HG02885 (cell line): Measurements from ENCODE around the gene NRAP.

Source experiments
- ATAC-seq: cut with Tn5 transposase; IDR thresholded peaks from one replicate; pipeline ENCODE4 v1.9.1; 2021; ENCODE audit warnings: mild to moderate bottlenecking; ENCODE audit not compliant: unreplicated experiment, poor library complexity

NRAP gene, protein sequence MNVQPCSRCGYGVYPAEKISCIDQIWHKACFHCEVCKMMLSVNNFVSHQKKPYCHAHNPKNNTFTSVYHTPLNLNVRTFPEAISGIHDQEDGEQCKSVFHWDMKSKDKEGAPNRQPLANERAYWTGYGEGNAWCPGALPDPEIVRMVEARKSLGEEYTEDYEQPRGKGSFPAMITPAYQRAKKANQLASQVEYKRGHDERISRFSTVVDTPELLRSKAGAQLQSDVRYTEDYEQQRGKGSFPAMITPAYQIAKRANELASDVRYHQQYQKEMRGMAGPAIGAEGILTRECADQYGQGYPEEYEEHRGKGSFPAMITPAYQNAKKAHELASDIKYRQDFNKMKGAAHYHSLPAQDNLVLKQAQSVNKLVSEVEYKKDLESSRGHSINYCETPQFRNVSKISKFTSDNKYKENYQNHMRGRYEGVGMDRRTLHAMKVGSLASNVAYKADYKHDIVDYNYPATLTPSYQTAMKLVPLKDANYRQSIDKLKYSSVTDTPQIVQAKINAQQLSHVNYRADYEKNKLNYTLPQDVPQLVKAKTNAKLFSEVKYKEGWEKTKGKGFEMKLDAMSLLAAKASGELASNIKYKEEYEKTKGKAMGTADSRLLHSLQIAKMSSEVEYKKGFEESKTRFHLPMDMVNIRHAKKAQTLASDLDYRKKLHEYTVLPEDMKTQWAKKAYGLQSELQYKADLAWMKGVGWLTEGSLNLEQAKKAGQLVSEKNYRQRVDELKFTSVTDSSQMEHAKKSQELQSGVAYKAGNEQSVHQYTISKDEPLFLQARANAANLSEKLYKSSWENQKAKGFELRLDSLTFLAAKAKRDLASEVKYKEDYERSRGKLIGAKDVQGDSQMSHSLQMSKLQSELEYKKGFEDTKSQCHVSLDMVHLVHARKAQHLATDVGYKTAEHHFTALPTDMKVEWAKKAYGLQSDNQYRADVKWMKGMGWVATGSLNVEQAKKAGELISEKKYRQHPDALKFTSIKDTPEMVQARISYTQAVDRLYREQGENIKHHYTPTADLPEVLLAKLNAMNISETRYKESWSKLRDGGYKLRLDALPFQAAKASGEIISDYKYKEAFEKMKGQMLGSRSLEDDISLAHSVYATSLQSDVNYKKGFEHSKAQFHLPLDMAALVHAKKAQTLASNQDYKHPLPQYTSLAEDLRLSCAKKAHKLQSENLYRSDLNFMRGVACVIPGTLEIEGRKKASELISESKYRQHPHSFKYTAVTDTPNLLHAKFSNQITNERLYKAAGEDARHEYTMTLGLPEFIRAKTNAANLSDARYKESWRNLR (N-terminal part only)

DNA sequence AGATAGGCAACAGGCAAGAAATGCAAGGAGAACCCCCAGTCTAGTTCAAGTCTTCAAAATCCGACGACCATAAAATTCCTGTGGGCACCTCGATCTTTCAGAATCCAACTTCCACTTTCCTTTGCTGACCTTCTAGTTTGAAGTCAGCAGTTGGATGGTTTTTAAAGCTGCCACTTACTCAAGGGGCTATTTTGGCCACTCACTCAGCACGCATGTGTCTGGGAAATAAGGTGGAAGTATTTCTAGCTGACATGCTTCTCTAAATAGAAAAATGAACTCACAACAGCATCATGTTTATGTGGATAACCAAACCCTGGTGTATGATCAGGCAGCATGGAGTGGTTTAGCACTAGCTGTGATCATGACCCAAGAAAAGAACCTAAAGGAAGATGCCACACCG lies at the start of gene NRAP:
Gene NRAP, minus strand, starts transcription at position 134 of the 400 bp plus-strand sequence. CDS start 159 bp downstream, outside the sequence.
- no peak for ATAC-seq

DNA sequence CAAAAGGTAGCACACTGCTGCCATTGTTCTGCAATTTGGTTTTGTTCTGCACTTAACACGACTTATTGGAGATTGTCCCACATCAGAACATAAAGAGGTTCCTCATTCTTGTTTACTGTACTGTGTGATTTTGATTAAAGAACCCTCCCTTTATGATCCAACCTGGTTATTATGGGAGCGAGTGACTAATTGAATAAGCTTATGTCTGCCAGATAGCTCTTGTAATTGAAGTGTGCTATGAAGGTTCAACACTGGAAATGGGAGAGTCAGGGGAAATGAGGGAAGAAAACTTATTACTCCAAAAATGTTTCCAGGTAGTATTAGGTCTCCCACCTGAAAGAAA lies 49.8 kb upstream of the NRAP start:
- no peak for ATAC-seq

DNA sequence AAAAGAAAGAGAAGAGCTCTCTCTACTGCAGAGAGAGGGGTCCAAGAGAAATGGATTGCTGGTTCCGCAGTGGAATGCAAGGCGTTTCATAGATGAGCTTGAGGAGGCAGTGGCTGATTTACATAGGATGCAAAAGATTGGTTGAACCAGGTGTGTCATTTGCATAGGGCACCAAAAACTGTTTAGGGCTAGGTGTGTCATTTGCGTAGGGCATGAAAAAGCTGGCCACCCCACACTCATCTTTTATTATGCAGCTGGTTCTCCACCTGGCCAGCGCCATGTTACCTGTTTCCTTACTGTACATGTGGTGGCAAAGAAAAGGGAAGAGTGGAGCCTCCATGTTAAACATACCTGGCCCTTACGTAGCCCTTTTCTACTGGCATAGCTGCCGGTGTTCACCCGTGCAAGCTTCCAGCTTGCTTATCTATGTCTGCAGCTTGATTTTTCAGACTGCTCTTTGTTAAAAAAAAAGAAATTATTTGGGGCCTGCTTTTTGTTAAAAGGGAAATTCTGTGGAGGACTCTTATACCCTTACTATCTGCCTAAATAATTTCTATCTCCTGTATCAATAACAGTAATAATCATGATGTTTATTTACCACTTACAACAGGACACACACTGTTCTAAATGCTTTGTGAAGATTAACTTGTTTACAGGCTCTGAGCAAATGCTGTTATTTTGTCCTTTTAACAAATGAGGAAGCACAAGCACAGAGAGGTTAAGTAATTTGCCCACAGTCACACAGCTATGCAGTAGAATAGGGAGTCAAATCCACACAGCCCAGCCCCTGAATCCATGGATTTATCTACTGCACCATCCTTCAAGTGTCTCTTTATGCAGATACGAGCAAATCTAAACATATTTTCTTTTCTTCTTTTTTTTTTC lies 49.2 kb upstream of the NRAP start:
- no peak for ATAC-seq

DNA sequence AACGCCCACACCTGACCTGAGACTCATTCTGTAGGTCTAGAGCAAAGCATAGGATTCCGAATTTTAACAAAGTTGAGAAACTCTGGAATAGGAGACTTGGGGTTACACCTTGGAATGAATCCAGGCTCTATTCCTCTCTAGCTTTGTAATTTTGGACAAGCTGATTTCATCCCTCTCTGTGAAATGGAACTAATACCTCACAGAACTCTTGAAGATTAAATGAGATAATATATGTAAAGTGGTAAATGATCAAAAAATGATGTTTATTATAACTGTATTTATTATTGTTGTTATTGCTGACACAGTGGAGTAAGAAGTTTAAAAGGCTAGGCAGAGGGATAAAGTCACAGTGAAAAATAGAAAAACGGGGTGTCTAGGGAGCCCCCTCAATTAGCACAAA lies 48.2 kb upstream of the NRAP start:
- no peak for ATAC-seq

DNA sequence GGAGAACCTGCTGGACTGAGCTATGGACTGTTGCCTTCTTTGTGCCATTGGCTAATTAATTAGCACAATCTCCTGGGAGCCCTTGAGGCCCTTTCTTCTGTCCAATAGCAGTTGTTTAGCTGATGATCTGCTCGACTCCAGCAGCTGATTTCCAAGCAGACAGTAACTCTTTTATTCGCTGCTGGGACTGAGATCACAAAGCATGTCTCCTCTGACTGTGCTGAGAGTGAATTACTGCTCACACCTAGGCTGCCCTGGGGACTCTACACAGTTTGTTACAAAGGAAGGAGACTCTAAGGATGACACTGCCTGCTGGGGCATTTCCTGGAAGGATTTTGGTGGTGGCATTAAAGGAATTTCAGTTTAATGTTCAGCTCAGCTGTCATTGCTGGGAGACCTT lies 47.3 kb upstream of the NRAP start:
- no peak for ATAC-seq

DNA sequence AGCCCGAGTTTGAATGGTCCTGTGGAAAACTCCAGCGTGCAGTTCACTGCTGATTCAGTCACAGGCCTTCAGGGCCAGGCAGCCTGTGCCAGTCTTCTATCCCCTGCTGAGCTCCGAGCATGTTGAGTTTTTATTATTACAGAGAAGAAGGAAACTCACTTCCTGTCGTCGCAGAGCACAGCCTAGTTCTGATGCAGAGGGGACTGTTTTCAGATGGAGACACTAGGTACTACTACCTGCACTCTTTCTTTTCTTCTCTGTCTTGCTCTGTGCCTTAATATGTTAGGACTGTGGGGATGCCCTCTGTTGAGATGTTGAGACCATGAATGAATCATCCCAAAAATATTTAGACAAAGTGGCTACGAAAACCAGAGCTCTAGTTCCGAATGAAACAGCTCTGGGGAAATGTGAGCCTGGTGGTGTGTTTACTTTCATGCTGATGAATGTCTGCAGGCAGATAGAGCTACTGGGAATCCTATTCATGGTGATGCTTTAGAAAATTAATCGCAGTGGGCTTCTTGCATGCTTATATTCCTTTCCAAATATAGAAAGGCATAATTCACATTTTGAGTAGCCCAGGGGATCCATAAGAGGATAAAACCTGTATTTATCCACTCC lies 45.5 kb upstream of the NRAP start:
- no peak for ATAC-seq

DNA sequence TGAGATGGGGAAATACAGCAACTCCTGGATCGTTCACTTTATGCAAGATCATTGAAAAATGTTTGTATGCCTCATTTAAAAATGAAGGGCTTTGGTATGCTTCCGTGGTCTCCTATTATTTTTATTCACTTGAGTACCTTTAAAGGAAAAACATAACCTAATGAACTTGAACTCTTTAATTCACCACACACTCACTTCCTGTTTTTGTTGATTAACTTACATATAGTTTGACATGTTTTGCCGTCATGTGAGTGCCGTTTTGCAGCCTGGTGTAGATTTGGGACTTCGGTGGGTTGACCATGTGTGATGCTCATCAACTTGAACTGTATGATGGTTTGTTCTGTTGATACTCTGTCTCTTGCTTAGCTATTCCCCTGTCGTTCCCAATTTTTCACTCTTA lies 44.8 kb upstream of the NRAP start:
- ATAC-seq, result no peak

DNA sequence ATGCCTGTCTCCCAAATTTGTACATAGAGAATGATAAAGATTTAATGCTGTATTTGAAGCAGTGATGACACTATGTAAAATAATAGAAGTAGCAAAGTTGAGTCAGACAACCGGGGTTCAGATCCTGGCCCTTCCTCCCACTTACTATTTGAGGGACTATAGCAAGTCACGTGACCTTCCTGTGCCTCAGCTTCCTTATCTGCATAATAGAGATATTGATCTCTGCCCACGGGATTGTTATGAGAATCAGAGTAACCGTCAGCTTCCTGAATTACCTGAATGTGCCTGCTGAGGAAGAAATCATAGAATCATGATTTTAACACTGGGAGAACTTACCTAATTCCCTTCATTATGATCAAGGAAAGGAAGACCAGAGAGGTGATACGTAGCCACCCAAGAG lies 42.8 kb upstream of the NRAP start:
- no peak for ATAC-seq

DNA sequence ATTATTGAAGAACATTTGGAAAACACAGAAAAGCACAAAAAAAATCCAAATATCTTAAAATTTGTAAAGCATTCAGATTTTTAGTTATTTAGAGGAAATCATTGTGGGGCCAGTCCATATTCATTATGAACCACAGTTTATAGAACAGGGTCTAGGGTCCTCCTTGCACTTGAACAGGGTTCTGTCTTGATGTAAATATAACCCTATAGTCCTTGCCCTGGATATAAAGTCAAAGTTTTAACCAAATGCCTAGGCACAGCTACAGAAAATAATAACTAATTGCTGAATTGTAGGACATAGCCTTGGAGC lies 41.5 kb upstream of the NRAP start:
- no peak for ATAC-seq

DNA sequence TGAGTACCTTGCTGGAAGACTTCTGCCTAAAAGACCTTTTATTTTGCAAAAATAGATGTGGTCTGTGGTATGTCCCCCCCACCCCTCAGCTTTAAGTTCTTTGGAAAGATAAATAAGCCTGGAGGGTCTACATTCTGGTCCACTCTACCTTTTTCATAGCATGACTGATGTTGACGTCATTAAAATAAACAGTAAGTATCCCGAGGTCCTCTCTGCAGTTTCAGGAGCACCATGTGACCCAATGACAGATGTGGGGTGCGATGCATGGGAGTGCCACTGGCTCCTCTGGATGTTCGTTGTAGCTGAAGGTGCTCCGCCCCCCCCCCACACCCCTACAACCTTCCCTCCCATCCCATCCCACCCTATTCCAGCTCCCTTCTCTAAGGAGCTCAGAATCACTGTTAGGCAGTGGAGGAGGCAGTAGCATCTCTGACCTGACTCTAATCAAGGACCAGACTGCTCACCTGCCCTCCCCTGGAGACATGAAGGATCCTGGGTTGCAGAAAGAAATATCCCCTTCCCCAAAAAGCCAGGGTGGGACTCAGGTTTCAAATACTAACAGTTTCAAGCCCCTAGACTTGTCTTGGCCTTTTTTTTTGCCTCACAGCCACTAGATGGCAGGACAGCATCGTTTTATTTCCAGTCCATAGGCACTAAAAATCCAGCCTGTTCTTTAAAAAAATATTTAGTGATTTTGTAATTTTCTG lies 40.9 kb upstream of the NRAP start:
- ATAC-seq, result no peak

DNA sequence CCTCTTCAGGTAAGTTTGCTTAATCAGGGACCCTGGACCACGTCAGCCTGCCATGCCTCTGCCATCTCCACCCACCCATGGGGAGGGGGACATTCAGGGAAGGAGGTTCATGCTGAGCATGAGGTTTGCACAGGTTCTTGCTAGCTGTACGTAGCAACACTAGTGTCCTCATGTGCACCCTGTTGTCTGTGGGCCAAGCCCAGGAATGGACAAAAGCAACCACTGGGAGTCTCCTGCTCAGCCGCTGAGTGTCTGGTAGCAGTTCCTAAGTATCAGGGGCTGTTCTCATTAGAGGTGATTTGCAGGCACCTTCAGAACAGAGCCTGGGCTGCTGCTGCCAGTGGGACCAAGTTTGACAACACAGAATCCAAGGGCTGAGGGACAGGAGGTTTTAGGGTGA lies 33.8 kb upstream of the NRAP start:
- ATAC-seq, result no peak

DNA sequence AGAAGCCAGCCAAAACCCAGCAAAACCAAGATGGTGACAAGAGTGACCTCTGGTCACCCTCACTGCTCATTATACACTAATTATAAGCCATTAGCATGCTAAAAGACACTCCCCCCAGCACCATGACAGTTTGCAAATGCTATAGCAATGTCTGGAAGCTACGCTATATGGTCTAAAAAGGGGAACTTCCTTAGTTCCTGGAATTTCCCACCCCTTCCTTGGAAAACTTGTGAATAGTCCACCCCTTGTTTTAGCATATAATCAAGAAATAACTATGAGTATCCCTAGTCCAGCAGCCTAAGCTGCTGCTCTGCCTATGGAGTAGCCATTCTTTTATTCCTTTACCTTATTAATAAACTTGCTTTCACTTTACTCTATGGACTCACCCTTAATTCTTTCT lies 31.9 kb upstream of the NRAP start:
- no peak for ATAC-seq

DNA sequence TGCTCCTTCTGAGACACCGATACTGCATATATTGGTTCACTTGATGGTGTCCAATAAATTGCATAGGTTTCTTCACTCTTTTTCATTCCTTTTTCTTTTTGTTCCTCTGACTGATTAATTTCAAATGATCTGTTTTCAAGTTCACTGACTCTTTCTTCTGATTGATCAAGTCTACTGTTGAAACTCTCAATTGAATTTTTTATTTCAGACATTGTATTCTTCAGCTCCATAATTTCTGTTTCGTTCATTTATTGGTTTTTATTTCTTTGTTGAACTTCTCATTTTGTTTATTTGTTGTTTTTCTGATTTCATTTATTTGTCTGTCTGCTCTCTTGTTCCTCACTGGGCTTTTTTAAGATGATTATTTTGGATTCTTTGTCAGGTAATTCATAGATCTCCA lies 29.5 kb upstream of the NRAP start:
- ATAC-seq, result no peak

DNA sequence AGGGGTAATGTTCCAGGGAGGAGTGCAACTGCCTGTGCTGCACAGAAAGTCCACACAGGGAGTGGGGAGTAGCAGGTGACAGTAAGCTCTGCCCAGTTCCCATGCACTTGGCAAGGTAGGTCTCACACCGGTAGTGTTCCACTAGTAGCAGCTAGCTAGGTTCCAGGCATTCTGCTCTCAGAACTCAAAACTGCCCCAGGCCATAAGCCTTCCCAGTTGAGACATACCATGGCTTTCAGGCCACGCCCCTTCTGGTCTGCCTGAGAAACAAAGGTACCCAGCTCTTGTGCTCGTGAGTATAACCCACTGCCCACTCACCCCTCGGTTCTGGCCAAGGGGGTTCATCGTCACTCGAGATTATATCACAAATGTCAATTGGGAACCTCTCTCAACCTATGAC lies 28.4 kb upstream of the NRAP start:
- ATAC-seq, result no peak

DNA sequence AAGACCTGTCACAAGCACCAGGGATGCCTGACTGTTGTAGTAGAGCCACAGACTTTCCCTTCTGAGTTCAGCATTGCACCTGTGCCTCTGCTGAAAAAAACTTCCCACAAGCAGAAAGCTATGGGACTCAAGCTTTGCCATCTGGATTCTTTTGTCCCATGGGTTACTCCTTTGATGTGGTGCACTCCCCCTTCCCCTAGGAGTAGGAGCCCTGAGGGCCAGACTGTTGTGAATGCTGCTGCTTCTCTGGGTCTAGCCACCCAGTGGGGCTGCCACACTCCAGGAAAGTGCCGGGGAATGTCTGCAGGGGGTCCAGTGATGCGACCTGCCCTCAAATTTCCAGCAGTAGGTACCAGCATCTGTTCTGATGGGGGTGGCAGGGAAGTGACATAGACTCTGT lies 27.5 kb upstream of the NRAP start:
- no peak for ATAC-seq

DNA sequence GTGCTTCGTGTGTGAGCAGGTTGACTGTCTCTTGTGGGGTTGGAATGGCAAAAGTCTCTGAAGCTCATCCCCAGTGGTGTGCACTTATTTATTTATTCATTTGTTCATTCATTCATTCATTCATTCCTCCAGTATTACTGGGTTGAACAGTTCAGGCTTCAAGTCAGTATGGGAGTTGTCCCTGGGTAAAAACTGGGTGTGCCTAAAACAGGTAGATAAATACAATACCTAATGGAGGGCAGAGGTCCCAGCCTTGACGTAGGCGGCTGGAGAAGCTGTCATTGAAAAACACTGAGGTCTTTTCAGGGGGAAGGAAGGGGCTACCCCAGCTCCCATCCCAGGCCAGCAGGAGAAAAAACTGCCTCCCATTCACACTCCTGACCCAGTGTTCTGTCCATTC lies 26.9 kb upstream of the NRAP start:
- ATAC-seq, result no peak

DNA sequence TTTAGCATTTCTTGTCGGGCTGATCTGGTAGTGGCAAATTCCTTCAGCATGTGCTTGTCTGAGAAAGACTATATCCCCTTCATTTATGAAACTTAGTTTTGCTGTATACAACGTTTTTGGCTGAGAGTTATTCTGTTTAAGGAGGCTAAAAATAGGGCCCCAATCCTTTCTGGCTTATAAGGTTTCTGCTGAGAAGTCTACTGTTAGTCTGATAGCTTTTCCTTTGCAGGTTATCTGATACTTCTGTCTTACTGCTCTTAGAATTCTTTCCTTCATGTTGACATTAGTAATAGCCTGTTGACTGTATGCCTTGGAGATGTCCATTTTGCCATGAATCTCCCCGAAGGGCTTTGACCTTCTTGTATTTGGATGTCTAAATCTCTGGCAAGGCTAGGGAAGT lies 25.7 kb upstream of the NRAP start:
- no peak for ATAC-seq

DNA sequence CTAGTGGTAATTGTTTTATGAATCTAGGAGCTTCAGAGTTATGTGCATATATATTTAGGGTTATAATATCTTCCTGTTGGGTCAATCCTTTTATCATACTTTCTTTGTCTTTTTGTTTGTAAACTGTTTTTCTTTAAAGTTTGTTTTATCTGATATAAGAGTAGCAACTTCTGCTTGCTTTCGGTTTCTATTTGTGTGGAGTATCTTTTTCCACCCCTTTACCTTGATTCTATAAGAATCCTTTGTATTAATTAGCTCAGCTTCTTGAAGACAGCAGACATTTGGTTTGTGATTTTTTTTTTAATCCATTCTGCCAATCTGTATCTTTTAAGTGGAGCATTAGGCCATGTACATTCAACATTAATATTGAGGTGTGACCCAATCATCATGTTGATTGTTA lies 25.2 kb upstream of the NRAP start:
- no peak for ATAC-seq

DNA sequence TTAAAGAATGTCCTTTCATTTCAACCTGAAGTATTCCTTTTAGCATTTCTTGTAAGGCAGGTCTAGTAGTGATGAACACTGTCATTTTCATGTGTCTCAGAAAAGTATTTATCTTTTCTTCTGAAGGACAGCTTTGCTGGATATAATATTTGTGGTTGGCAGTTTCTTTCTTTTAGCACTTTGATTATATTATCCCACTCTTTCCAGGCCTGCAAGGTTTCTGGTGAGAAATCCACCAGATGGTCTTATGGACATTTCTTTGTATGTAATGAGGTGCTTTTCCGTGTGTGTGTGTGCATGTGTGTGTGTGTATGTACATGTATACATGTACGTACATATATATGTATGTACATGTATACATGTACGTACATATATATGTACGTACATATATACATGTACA lies 23.2 kb upstream of the NRAP start:
- ATAC-seq, result no peak
